Body of pancreas (tissue), 4 donors: Measurements from ENCODE around the gene CAMK2D.

Source experiments
- CTCF ChIP-seq, 7 experiments: fragments of 450-650 bp in 4 of 7; fragments of 200-600 bp in 3 of 7; sonication (generic) in 3 of 7; IDR thresholded peaks; one replicate each; pipeline ENCODE4 v1.5.1; 2016 to 2019; ENCODE audit warnings: antibody characterized with exemption in 7 of 7
- POLR2A ChIP-seq, 3 donors: fragments of 450-650 bp; IDR thresholded peaks; one replicate each; pipeline ENCODE4 v1.6.1; 2016; ENCODE audit warnings: antibody characterized with exemption in 3 of 3, mild to moderate bottlenecking in 2 of 3

- no peak for TF ChIP-seq CTCF (IDR thresholded peaks at IDR 0.05)
- no peak for TF ChIP-seq POLR2A (IDR thresholded peaks at IDR 0.05)
Measured at GRCh38 chr4:113499696-113500095, 261.8 kb downstream of the CAMK2D start.
